MM.1S (cell line): Measurements from ENCODE around the gene TPCN2.

Experiments used
- DNase-seq: peaks from one replicate; pipeline ENCODE4 v3.0.0-alpha.2; 2015
- H2AFZ ChIP-seq: fragments of 300-600 bp; sonication (generic); 2 replicates; pipeline ENCODE4 v1.6.0; 2016; ENCODE audit warnings: antibody characterized with exemption, low read length
- H3F3A ChIP-seq: fragments of 300-600 bp; sonication (generic); 2 replicates; pipeline ENCODE4 v1.6.1; 2016; ENCODE audit warnings: mild to moderate bottlenecking, antibody characterized with exemption, low read length, moderate library complexity, mixed read lengths; ENCODE audit not compliant: insufficient read depth
- H3K27ac ChIP-seq: fragments of 300-600 bp; sonication (generic); 2 replicates; pipeline ENCODE4 v1.5.1; 2016; ENCODE audit warnings: mild to moderate bottlenecking, low read length
- H3K27me3 ChIP-seq: fragments of 300-600 bp; sonication (generic); replicated peaks from 2 replicates; pipeline ENCODE4 v1.6.0; 2016; ENCODE audit warnings: low read length; ENCODE audit not compliant: insufficient read depth
- H3K36me3 ChIP-seq: fragments of 300-600 bp; sonication (generic); replicated peaks from 2 replicates; pipeline ENCODE4 v1.6.1; 2016; ENCODE audit warnings: mild to moderate bottlenecking, low read length, mixed read lengths; ENCODE audit not compliant: insufficient read depth
- H3K4me1 ChIP-seq: fragments of 300-600 bp; sonication (generic); 2 replicates; pipeline ENCODE4 v1.6.1; 2016; ENCODE audit warnings: low read length, mixed read lengths
- H3K4me2 ChIP-seq: fragments of 300-600 bp; sonication (generic); 2 replicates; pipeline ENCODE4 v1.6.0; 2016; ENCODE audit warnings: low read depth, low read length
- H3K4me3 ChIP-seq: fragments of 300-600 bp; sonication (generic); 2 replicates; pipeline ENCODE4 v1.5.1; 2016; ENCODE audit warnings: low read length, mixed read lengths
- H3K79me2 ChIP-seq: fragments of 300-600 bp; sonication (generic); 2 replicates; pipeline ENCODE4 v1.6.1; 2016; ENCODE audit warnings: mixed run types, low read length, mixed read lengths
- H3K9ac ChIP-seq: fragments of 300-600 bp; sonication (generic); 2 replicates; pipeline ENCODE4 v1.6.1; 2016; ENCODE audit warnings: low read length, mixed read lengths
- H3K9me2 ChIP-seq: fragments of 300-600 bp; sonication (generic); replicated peaks from 2 replicates; pipeline ENCODE4 v1.6.1; 2016; ENCODE audit warnings: mild to moderate bottlenecking, low read length, mixed read lengths; ENCODE audit not compliant: insufficient read depth
- H3K9me3 ChIP-seq: fragments of 300-600 bp; sonication (generic); replicated peaks from 2 replicates; pipeline ENCODE4 v1.6.1; 2016; ENCODE audit warnings: mild to moderate bottlenecking, low read length, mixed read lengths; ENCODE audit not compliant: insufficient read depth
- H4K20me1 ChIP-seq: fragments of 300-600 bp; sonication (generic); 2 replicates; pipeline ENCODE4 v1.6.1; 2016; ENCODE audit warnings: mild to moderate bottlenecking, low read length, moderate library complexity, mixed read lengths; ENCODE audit not compliant: insufficient read depth
- EZH2 ChIP-seq: fragments of 300-600 bp; sonication (generic); optimal IDR thresholded peaks from 2 replicates; pipeline ENCODE3; 2017; ENCODE audit warnings: low read depth, mild to moderate bottlenecking, antibody characterized with exemption, low read length, mixed read lengths
- EZH2phosphoT487 ChIP-seq: fragments of 300-600 bp; sonication (generic); IDR thresholded peaks from 2 replicates; pipeline ENCODE4 v1.6.1; 2018; ENCODE audit warnings: antibody characterized with exemption, low read length
- TF ChIP-seq, protein P1 (sequence below): fragments of 300-600 bp; sonication (generic); IDR thresholded peaks from 2 replicates; pipeline ENCODE4 v1.5.1; 2016; ENCODE audit warnings: antibody characterized with exemption, low read length, mixed read lengths

Gene TPCN2

DNA sequence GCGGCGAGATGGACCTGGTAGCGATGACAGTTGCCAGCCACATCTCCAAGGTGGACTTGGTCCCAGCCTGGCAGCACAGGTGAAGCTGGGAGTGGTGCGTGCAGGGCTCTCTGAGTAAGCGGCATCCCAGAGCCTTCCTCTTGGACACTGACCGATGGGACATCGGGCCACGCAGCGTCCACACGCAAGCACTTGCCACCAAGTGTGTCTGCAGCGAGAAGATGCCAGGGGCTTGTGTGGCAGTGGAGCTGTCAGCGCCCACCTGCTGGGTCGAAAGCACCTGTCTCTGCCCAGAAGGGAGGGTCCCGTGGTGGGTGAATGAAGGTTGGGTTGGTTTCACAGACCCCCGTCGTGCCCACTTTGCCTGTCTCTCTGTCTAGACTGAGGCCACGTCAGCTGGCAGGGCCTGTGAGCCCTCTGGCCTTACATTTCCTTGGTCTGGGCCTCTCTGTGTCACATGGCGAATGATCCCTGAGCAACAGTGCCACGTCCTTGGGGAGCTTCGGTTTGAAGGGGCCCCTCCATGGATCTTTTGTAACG is 56.2 kb downstream of the TPCN2 start:
- Histone ChIP-seq H3K4me2 (no peak overlapping the region), H3F3A (no peaks in the 10 kb centered on the region)

DNA sequence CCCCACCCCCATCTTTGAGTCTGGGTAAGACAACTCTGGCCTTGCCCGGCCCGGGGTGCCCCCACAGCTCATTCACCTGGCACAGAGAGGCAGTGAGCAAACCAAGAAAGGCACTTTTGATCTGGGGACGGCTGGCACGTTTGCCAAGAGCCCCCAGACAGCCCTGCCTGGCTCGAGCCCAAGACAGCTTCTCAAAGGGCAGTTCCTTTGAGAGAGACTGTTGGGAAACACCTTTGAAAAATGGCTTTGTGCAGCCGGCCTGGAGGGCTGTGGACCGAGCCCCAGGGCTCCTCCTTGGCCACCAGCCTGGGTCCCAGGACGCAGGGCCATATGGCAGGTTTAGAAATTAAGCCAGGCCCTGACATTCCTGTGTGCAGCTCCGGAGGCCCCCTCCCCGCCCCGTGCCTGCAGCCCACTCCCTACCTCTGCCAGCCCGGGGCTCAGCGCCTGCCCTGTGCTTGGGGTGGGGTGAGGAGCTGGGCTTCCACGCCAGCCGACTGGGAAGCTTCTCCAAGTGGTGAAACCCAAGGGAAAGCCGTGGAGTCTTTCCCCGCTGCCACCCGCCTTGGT is 56.8 kb downstream of the TPCN2 start:
- TF ChIP-seq EZH2phosphoT487: no peak
- H3K9me3 ChIP-seq: no peaks in the 10 kb centered on the region
- no peaks in the 10 kb centered on the region for H3F3A ChIP-seq
- no peak overlapping the region for H3K9ac ChIP-seq
- peaks cover 70% of the 10 kb centered on the region for H3K27me3 ChIP-seq
- no peak overlapping the region for H3K4me3 ChIP-seq
- H4K20me1 ChIP-seq: no peaks in the 10 kb centered on the region
- H3K27ac ChIP-seq: no peak overlapping the region
- no peaks in the 10 kb centered on the region for H3K4me1 ChIP-seq
- H3K9me2 ChIP-seq: no peaks in the 10 kb centered on the region
- no peaks in the 10 kb centered on the region for H3K79me2 ChIP-seq
- no peak for DNase-seq
- H3K4me2 ChIP-seq: no peak overlapping the region
- no peak overlapping the region for H2AFZ ChIP-seq
- H3K36me3 ChIP-seq: no peaks in the 10 kb centered on the region

More for the DNA sequence above, 56.2 kb downstream of the TPCN2 start:
- no peaks in the 10 kb centered on the region for H3K36me3 ChIP-seq
- no peaks in the 10 kb centered on the region for H3K9me3 ChIP-seq
- H3K27ac ChIP-seq: no peak overlapping the region
- no peaks in the 10 kb centered on the region for H3K9me2 ChIP-seq
- H3K27me3 ChIP-seq: peaks cover 74% of the 10 kb centered on the region
- no peak for DNase-seq
- TF ChIP-seq, protein P1, sequence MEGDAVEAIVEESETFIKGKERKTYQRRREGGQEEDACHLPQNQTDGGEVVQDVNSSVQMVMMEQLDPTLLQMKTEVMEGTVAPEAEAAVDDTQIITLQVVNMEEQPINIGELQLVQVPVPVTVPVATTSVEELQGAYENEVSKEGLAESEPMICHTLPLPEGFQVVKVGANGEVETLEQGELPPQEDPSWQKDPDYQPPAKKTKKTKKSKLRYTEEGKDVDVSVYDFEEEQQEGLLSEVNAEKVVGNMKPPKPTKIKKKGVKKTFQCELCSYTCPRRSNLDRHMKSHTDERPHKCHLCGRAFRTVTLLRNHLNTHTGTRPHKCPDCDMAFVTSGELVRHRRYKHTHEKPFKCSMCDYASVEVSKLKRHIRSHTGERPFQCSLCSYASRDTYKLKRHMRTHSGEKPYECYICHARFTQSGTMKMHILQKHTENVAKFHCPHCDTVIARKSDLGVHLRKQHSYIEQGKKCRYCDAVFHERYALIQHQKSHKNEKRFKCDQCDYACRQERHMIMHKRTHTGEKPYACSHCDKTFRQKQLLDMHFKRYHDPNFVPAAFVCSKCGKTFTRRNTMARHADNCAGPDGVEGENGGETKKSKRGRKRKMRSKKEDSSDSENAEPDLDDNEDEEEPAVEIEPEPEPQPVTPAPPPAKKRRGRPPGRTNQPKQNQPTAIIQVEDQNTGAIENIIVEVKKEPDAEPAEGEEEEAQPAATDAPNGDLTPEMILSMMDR: no peak
- H3K4me1 ChIP-seq: no peaks in the 10 kb centered on the region
- no peak overlapping the region for H3K4me3 ChIP-seq
- H2AFZ ChIP-seq: no peak overlapping the region
- H3K9ac ChIP-seq: no peak overlapping the region
- no peaks in the 10 kb centered on the region for H4K20me1 ChIP-seq
- H3K79me2 ChIP-seq: no peaks in the 10 kb centered on the region

DNA sequence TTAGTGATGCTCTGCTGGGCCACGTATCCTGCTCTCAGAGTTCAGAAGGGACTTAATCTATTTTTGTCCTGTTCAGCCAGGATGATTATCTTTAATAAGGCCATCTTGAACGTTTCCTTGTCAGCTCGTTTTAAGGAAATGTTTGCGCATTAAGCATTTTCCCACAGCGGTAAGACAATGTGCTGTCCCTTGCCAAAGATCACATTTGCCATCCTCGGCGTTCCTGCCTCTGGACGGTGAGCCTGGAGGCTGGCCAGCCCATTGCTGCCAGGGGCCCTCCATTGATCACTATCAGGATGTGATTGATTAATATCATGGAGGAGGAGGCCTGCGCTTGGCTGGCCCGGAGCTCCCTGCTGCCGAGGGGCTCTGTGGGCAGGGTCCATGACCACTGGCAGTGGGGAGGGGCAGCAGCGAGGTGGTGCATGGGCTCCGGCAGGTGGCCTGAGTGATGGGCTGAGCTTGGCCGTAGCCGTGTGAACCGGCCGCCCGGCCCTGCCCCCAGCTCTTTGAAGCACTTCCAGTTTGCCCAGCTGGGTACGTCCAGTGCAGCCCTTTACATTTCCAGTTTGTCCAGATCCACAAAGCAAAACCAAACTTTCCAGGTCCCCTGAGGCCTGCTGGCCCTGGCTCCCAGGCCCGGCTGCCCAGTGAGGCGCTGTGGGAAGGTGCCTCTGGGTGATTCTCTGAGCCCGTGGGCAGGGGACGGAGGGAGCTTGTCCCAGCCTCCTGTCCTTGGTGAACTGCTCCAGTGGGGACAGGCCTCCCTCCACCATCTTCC is 57.5 kb downstream of the TPCN2 start:
- H3K4me2 ChIP-seq: no peak overlapping the region
- H3K9me2 ChIP-seq: no peaks in the 10 kb centered on the region
- peaks cover 69% of the 10 kb centered on the region for H3K27me3 ChIP-seq
- H4K20me1 ChIP-seq: no peaks in the 10 kb centered on the region
- no peak for TF ChIP-seq EZH2phosphoT487
- TF ChIP-seq EZH2: no peak
- TF ChIP-seq, protein P1: no peak
- no peak overlapping the region for H2AFZ ChIP-seq
- no peaks in the 10 kb centered on the region for H3K4me1 ChIP-seq
- H3K27ac ChIP-seq: no peak overlapping the region
- no peak overlapping the region for H3K4me3 ChIP-seq
- no peaks in the 10 kb centered on the region for H3F3A ChIP-seq
- no peak overlapping the region for H3K9ac ChIP-seq
- no peaks in the 10 kb centered on the region for H3K9me3 ChIP-seq
- no peaks in the 10 kb centered on the region for H3K36me3 ChIP-seq
- H3K79me2 ChIP-seq: no peaks in the 10 kb centered on the region
- no peak for DNase-seq

DNA sequence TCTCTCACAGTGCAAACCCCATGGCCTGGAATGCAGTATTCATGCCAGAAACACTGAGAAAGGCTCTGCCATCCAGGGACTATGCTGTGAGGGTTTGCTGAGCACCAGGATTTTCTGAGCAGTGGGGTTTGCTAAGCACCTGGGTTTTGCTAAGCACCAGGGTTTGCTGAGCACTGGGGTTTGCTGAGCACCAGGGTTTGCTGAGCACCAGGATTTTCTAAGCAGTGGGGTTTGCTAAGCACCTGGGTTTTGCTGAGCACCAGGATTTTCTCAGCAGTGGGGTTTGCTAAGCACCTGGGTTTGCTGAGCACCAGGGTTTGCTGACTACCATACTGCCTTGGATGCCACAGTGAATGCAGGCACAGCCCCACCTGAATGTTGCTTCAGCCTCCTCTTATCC is 58.7 kb downstream of the TPCN2 start:
- Histone ChIP-seq H3F3A (no peaks in the 10 kb centered on the region), H3K36me3 (no peaks in the 10 kb centered on the region), H2AFZ (no peak overlapping the region), H3K9ac (no peak overlapping the region), H3K27ac (no peak overlapping the region), H3K27me3 (peaks cover 78% of the 10 kb centered on the region), H3K79me2 (no peaks in the 10 kb centered on the region), H3K9me3 (no peaks in the 10 kb centered on the region), H3K4me3 (no peak overlapping the region), H3K9me2 (no peaks in the 10 kb centered on the region), H3K4me1 (no peaks in the 10 kb centered on the region), H3K4me2 (no peak overlapping the region), H4K20me1 (no peaks in the 10 kb centered on the region)
- TF ChIP-seq EZH2phosphoT487 (no peak), EZH2 (no peak)
- TF ChIP-seq, protein P1: no peak
- no peak for DNase-seq
